COLO668 (cell line): ENCODE data around the gene ANKRD6.

Experiments used
- DNase-seq: peaks from one replicate; lab custom pipeline; 2025; ENCODE audit not compliant: unreplicated experiment; lab: John Stamatoyannopoulos, UW

ANKRD6 gene

DNA sequence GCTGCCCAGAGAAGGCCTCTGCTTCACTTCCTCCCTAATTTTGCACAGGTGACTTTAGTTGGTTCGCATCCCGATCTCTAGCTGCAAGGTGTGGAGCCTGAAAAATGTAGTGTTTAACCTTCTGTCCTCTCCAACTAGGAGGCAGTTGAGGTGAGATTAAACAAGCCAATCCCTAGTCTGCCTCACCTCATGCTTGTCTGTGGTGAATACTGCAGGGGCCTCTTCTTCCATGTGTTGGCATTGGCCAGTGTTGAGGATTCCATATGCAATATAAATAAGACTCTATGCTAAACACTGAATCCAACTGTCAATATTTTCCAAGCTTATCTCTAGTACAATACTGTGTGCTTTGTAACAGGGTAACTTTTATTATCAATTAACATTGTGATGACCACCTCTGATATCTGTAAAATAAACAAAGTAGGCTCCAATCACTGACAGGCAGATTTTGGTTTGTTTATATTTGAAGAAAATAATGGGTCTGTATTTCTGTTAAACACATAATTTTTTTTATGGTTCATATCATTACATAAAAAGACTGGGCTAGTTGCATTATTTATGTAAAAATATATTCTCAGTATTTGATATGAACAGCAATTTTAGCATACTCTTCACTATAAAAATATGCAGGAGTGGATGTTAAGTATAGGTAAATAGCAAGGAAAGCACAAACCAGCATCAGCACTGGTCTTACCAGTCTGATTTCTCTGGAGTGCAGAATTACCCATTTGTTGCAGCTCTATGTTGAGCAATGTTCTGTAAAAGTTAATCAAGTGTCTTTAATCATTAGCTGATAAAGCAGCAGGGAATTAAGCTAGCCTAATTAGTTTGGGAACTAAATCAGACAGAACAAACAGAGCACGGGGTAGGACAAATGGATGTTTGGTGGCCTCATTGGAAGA lies 74.0 kb downstream of the ANKRD6 start:
- no peak for DNase-seq

- peak; percentile 35 for DNase-seq
Measured at GRCh38 chr6:89508755-89509563, 76.0 kb downstream of the ANKRD6 start.

DNA sequence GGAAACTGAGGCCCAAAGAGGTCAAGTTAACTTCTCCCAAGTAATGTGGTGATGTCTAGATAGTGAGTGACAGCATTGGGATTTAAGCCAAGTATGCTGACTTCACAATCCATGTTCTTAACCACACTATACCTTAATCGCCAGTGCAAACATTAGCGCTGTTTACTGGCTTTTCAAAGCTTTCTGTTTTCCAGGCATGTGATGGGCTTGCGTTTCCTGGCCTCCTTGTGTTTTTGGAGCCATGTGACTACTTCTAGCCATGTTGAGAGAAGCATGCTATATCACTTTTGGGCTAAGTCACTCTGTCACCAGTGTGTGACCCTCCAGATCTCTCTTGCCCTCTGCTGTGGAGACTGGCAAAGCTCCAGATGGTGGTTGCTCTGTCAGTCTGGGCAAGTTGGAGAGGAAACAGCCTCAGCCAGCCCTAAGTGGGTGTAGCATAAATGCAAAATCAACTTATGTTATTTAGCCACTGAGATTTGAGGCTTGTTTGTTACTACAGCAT lies 76.9 kb downstream of the ANKRD6 start:
- DNase-seq = peak; percentile 30

DNA sequence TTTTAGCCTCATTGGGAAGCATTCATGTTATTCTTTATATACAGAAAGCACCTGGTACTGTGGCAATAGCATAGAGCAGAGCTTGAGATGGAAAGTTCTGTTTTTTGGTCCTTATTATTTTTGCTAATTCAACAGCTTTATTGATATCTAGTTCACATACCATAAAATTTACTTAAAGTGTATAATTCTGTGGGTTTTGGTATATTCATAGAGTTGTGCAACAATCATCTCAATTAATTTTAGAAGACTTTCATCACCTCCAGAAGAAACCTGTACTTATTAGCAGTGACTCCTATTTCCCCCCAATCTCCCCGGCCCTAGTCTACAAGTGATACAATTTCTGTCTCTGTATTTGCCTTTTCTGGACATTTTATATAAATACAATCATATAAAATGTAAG lies 77.4 kb downstream of the ANKRD6 start:
- no peak for DNase-seq

DNA sequence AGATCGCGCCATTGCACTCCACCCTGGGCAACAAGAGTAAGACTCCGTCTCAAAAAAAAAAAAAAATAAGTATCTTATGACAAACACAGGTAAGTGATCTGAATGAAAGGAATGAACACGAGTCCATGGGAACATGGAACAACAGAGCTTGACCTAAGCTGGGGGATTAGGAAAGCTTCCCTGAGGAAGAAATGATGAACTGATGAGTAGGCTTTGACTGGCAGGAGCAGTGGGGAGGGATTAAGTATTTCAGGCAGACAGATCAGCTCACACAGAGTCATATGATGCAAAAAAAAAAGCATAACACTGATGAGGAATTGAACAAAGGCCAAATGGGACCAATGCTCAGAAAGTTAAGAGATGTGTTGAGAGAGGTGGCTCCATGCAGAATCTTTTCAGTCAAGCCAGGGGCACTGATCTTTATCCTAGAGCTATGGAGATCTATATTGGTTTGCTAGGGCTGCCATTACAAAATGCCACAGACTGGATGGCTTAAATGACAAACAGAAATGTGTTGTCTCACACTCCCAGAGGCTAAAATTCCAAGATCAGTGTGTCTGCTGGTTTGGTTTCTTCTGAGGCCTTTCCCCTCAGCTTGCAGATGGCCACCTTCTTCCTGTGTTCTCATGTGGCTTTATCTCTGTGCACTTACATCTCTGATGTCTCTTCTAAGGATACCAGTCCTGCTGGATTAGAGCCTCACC lies 85.6 kb downstream of the ANKRD6 start:
- no peak for DNase-seq

DNA sequence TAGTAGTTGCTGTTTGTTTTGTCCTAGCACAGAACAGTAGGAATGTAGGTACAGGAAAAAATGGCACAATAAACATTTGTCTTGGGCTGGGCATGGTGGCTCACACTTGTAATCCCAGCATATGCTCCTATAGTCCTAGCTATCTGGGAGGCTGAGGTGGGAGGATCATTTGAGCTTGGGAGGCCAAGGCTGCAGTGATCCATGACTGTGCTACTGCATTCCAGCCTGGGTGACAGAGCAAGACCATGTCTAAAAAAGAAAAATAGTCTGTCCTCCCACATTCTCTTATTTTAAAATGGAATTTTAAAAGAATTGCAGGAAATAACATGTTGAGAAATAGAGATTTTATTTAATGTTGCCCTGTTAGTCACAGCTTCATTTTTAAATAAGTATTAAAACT lies 87.8 kb downstream of the ANKRD6 start:
- DNase-seq = no peak

DNA sequence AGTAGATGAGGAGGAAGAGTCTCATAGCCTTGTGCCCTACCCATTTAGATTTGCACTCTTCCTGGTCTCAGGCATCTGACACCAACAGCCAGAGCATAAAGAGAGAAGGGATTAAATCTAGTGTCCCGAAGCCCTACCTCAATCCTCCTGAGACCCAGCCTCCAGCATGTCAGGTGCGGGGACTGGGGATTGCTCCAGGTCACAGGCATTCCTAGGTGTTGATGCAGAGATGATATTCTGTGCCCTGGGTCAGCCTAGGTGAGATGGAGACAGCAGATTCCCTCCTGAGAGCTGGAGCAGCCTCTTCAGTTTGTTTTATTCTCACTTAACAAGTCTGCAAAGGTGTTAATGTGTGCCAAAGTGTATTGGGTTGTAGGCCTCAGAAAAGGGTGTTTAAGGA lies 89.8 kb downstream of the ANKRD6 start:
- no peak for DNase-seq

- no peak for DNase-seq
Measured at GRCh38 chr6:89525786-89526562, 93.0 kb downstream of the ANKRD6 start.

- no peak for DNase-seq
Measured at GRCh38 chr6:89526563-89526869, 93.6 kb downstream of the ANKRD6 start.

GRCh38 chr6:89527634-89528033 lies 94.7 kb downstream of the ANKRD6 start:
- DNase-seq = no peak

GRCh38 chr6:89528866-89529265 lies 95.9 kb downstream of the ANKRD6 start:
- DNase-seq = no peak

GRCh38 chr6:89530982-89531381 lies 98.0 kb downstream of the ANKRD6 start:
- no peak for DNase-seq

DNA sequence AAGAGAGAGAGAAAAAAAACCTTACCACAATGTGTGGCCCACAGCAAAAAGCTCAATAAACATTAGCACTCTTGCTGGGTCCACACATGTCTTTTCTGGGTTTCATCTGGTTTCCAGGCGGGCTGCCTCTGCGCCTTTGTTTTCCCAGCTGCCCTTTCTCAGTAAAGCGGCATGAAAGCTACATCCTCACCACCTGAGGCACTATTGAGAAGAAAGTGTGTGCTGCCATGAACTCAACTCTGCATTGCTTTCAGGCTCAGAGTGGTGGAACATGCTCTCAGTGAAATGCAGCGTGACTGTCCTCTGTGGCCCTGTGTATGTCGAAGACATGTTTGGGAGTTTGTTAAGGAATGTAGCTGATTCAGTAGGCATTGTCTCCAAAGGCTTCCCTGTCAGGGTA lies 103.3 kb downstream of the ANKRD6 start:
- DNase-seq = no peak

- DNase-seq = no peak
Measured at GRCh38 chr6:89539779-89540178, 106.8 kb downstream of the ANKRD6 start.

DNA sequence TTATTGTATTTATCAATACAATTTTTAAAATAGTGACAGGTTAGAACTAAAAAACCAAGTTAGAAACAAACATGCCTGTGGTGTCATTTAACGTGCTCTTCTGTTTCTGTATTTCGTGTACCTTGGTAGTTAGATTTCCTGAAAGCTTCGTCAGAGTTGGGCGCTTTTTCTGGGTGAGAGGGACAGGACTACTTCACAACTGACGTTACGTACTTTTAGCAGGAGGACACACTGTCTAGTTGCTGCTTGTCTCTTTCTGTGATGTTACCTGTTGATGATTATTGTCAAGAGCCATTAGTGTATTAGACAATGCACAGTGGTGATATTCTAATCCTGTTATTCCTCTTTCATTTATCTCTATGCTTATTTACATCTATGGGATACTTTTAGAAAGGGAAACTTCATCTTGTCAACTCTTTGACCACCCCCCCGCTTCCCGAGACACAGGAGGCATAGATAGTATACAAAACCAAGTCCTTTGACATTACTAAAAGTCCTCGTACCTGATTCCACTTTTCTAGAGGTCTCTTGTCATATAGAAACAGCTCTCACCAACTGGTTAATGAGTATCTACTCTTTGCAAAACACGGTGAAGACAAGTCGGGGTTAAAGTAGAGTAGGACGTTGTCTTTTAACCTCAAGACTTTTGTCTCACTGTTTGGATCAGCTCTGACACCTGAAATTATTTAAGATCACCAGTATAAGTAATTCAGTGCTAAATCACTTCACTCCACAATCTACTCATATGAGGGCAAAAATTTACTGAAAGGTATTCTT lies 109.3 kb downstream of the ANKRD6 start:
- no peak for DNase-seq

DNA sequence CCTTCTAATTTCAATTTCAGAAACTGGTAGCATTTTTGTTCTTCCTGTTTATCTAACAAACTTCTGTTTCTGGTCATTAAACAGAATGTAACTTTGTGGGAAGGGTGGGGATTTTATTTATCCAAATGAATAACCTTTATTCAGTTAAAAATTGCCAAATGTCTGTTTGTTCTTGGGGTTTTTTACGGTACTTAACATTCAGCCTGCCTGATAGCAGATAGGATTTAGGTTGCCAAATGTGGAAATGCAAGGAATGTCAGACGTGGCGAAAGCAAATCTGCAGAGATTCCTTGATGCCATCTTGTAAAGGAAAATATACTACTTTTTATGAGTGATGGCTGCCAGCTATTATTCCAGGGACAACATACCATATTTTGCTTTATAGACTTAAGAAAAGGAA lies 109.9 kb downstream of the ANKRD6 start:
- DNase-seq = no peak

- DNase-seq = no peak
Measured at GRCh38 chr6:89547281-89547680, 114.3 kb downstream of the ANKRD6 start.

GRCh38 chr6:89553431-89553830 lies 120.5 kb downstream of the ANKRD6 start:
- no peak for DNase-seq

DNA sequence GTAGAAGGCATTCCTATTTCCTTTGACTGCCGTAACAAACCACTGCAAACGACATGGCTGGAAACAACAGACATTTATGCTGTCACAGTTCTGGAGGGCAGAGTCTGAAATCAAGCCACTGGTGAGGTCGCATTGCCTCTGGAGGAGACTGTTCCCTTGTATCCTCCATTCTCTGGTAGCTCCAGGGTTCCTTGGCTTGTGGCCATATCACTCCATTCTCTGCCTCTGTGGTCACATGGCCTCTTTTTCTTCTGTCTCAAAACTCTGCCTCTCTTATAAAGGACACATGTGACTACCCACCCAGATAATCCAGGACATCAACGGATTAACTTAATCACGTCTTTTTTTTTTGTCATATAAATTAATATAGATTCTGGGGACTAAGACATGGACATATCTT lies 121.2 kb downstream of the ANKRD6 start:
- no peak for DNase-seq

GRCh38 chr6:89555031-89555430 lies 122.1 kb downstream of the ANKRD6 start:
- DNase-seq = no peak
